Measurements from ENCODE around the gene TPSB2.

DNA sequence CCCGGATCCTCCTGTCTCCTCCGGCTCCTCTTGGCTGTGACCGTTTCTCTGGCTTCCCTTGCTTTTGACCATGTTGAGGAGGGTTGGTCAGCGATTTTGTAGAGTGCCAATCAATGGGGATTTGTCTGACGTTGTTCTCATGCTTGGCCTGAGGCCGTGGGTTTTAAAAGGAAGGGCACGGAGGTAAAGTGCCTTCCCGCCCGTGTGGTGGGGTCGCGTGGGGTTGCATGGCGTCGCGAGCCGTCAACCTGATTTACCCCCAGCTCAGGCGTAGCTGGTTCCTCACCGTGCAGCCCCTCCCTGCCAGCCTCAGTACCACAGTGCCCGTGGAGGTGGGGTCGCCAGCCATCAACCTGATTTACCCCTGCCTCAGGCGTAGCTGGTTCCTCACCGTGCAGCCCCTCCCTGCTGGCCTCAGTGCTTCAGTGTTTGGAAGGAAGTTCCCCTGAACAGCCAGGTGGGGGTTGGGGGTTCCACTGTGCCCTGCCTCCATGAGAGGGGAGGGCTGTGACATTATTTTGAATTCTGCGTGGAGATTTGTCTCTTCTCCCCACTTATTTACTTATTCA lies 15.6 kb upstream of the TPSB2 start:
- TF ChIP-seq CTCF (optimal IDR thresholded peaks at IDR 0.05 in 1 of 3, IDR thresholded peaks at IDR 0.05 in 1 of 3, conservative IDR thresholded peaks at IDR 0.05 in 1 of 3; ENCODE audit: extremely low read depth in 1 of 3, insufficient read depth in 2 of 3, low read length in 3 of 3) = no peak
- TF ChIP-seq EZH2 (IDR thresholded peaks at IDR 0.05; ENCODE audit: low read length) = no peak

Data from keratinocyte (primary cell).